Peyer's patch (tissue), 4 donors: ENCODE results near the gene CFAP141.

Source experiments
- CTCF ChIP-seq, 6 experiments: fragments of 450-650 bp in 4 of 6; fragments of 200-600 bp in 2 of 6; sonication (generic) in 1 of 6; IDR thresholded peaks; one replicate each; pipeline ENCODE4 v1.5.1; 2017 to 2019; ENCODE audit warnings: antibody characterized with exemption in 6 of 6, mild to moderate bottlenecking in 3 of 6, moderate library complexity in 1 of 6
- POLR2A ChIP-seq, 2 donors: fragments of 450-650 bp; IDR thresholded peaks; one replicate each; pipeline ENCODE4 v1.5.1; 2017; ENCODE audit warnings: antibody characterized with exemption in 2 of 2, mild to moderate bottlenecking in 2 of 2, moderate library complexity in 2 of 2

GRCh38 chr1:154179946-154180687 lies 26.0 kb downstream of the CFAP141 start:
- TF ChIP-seq POLR2A (IDR thresholded peaks at IDR 0.05) (no peak), CTCF (IDR thresholded peaks at IDR 0.05) (no peak)
